ENCODE measurements around the gene DUSP6. TPM values are rescaled to one million over a fixed set of nuclear protein-coding genes. Genes with fewer than 3 reads are reported as not detected.

Gene DUSP6
- total and polyA plus RNA-seq, 9 of the 15 experiments (the other 6 are each of a cell fraction or from before 2014, with no cell fraction given) = 0.04 to 0.60 (median 0.08) TPM; not detected in 2

GRCh38 chr12:89352492-89353187 is at the start of gene DUSP6 (continued):
- TF ChIP-seq TSC22D4 (tag; IDR thresholded peaks at IDR 0.05) = no peak
- TF ChIP-seq ZFP30 (CRISPR knock-in tag; IDR thresholded peaks at IDR 0.05; ENCODE audit: borderline replicate concordance) = no peak
- TF ChIP-seq EZH2 (IDR thresholded peaks at IDR 0.05; ENCODE audit: borderline replicate concordance, low read depth, low read length) = no peak
- TF ChIP-seq, protein P1, sequence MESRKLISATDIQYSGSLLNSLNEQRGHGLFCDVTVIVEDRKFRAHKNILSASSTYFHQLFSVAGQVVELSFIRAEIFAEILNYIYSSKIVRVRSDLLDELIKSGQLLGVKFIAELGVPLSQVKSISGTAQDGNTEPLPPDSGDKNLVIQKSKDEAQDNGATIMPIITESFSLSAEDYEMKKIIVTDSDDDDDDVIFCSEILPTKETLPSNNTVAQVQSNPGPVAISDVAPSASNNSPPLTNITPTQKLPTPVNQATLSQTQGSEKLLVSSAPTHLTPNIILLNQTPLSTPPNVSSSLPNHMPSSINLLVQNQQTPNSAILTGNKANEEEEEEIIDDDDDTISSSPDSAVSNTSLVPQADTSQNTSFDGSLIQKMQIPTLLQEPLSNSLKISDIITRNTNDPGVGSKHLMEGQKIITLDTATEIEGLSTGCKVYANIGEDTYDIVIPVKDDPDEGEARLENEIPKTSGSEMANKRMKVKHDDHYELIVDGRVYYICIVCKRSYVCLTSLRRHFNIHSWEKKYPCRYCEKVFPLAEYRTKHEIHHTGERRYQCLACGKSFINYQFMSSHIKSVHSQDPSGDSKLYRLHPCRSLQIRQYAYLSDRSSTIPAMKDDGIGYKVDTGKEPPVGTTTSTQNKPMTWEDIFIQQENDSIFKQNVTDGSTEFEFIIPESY (CRISPR knock-in tag; IDR thresholded peaks at IDR 0.05) = peak; percentile 98
- TF ChIP-seq, protein P2, sequence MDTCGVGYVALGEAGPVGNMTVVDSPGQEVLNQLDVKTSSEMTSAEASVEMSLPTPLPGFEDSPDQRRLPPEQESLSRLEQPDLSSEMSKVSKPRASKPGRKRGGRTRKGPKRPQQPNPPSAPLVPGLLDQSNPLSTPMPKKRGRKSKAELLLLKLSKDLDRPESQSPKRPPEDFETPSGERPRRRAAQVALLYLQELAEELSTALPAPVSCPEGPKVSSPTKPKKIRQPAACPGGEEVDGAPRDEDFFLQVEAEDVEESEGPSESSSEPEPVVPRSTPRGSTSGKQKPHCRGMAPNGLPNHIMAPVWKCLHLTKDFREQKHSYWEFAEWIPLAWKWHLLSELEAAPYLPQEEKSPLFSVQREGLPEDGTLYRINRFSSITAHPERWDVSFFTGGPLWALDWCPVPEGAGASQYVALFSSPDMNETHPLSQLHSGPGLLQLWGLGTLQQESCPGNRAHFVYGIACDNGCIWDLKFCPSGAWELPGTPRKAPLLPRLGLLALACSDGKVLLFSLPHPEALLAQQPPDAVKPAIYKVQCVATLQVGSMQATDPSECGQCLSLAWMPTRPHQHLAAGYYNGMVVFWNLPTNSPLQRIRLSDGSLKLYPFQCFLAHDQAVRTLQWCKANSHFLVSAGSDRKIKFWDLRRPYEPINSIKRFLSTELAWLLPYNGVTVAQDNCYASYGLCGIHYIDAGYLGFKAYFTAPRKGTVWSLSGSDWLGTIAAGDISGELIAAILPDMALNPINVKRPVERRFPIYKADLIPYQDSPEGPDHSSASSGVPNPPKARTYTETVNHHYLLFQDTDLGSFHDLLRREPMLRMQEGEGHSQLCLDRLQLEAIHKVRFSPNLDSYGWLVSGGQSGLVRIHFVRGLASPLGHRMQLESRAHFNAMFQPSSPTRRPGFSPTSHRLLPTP (IDR thresholded peaks at IDR 0.05; ENCODE audit: borderline replicate concordance, extremely low read depth, insufficient read length) = no peak
- no peak for TF ChIP-seq NCOA1 (IDR thresholded peaks at IDR 0.05; ENCODE audit: low read depth)
- TF ChIP-seq TRIM28 (IDR thresholded peaks at IDR 0.05) = no peak
- no peak for TF ChIP-seq ZKSCAN1 (IDR thresholded peaks at IDR 0.05; ENCODE audit: low read depth, low read length)
- peak; percentile 68; the same call in 1 of the 2 replicates for TF ChIP-seq ZNF431 (CRISPR knock-in tag; IDR thresholded peaks at IDR 0.05)

Measured in K562 (cell line).